ENCODE data around the gene ATP7B. TPM values are rescaled to one million over a fixed set of nuclear protein-coding genes. Genes with fewer than 3 reads are reported as not detected.

The ATP7B gene
- total and polyA plus RNA-seq, 2 experiments from 2014 or later, result 2.2 to 12.8 TPM

- TF ChIP-seq REST (IDR thresholded peaks at IDR 0.05; ENCODE audit: unreplicated experiment) (no peak), STAT1 (IDR thresholded peaks at IDR 0.05; ENCODE audit: unreplicated experiment) (no peak), EZH2 (IDR thresholded peaks at IDR 0.05; ENCODE audit: low read depth, unreplicated experiment) (no peak), ZNF331 (CRISPR knock-in tag; IDR thresholded peaks at IDR 0.05; ENCODE audit: low read depth) (no peak), ETS1 (IDR thresholded peaks at IDR 0.05) (no peak), ZNF114 (CRISPR knock-in tag; IDR thresholded peaks at IDR 0.05) (no peak), CREB1 (CRISPR knock-in tag; IDR thresholded peaks at IDR 0.05; ENCODE audit: low read depth) (no peak), EZH2phosphoT487 (IDR thresholded peaks at IDR 0.05; ENCODE audit: unreplicated experiment) (no peak), JUNB (IDR thresholded peaks at IDR 0.05; ENCODE audit: unreplicated experiment) (no peak)
Measured at GRCh38 chr13:51956717-51957116, 54.5 kb downstream of the ATP7B start (continued).

- no peak for ATAC-seq
- Histone ChIP-seq H3K4me3 (no peak overlapping the region), H2AFZ (no peak overlapping the region), H3K4me2 (no peak overlapping the region), H3K4me1 (ENCODE audit: insufficient read depth) (no peaks in the 10 kb centered on the region), H4K20me1 (replicated peaks; ENCODE audit: insufficient read depth) (no peaks in the 10 kb centered on the region), H3F3A (replicated peaks; ENCODE audit: low read depth) (no peaks in the 10 kb centered on the region), H3K27me3 (ENCODE audit: insufficient read depth) (no peaks in the 10 kb centered on the region), H3K27ac (ENCODE audit: low read depth) (no peak overlapping the region), H3K36me3 (ENCODE audit: insufficient read depth) (no peaks in the 10 kb centered on the region), H3K79me2 (replicated peaks; ENCODE audit: insufficient read depth) (no peaks in the 10 kb centered on the region), H3K9me2 (ENCODE audit: insufficient read depth) (no peaks in the 10 kb centered on the region)
- Mint-ChIP-seq H3K9me3 (no peaks in the 10 kb centered on the region), H3K27me3 (ENCODE audit: insufficient read depth, low read depth, poor library complexity) (peaks cover 5% of the 10 kb centered on the region), H3K4me1 (no peaks in the 10 kb centered on the region), H3K4me3 (no peak overlapping the region), H3K27ac (no peak overlapping the region), H3K36me3 (ENCODE audit: low read depth) (no peaks in the 10 kb centered on the region)
- DNase-seq (ENCODE audit: low spot score), result no peak
- no peak for TF ChIP-seq JUNB (IDR thresholded peaks at IDR 0.05; ENCODE audit: unreplicated experiment)
- no peak for TF ChIP-seq CREB1 (CRISPR knock-in tag; IDR thresholded peaks at IDR 0.05; ENCODE audit: low read depth)
- TF ChIP-seq EZH2 (IDR thresholded peaks at IDR 0.05; ENCODE audit: low read depth, unreplicated experiment), result no peak
- TF ChIP-seq ZNF331 (CRISPR knock-in tag; IDR thresholded peaks at IDR 0.05; ENCODE audit: low read depth), result no peak
- no peak for TF ChIP-seq EZH2phosphoT487 (IDR thresholded peaks at IDR 0.05; ENCODE audit: unreplicated experiment)
- no peak for TF ChIP-seq ETS1 (IDR thresholded peaks at IDR 0.05)
- no peak for TF ChIP-seq CTCF (conservative IDR thresholded peaks at IDR 0.05; ENCODE audit: low read depth in 2 of 2)
- TF ChIP-seq STAT1 (IDR thresholded peaks at IDR 0.05; ENCODE audit: unreplicated experiment), result no peak
- no peak for TF ChIP-seq NANOG (IDR thresholded peaks at IDR 0.05; ENCODE audit: borderline replicate concordance)
- no peak for TF ChIP-seq ZNF114 (CRISPR knock-in tag; IDR thresholded peaks at IDR 0.05)
- TF ChIP-seq POLR2AphosphoS5 (IDR thresholded peaks at IDR 0.05; ENCODE audit: low read depth), result no peak
- no peak for TF ChIP-seq REST (IDR thresholded peaks at IDR 0.05; ENCODE audit: unreplicated experiment)
Measured at GRCh38 chr13:51955816-51956603, 55.2 kb downstream of the ATP7B start.
